Stimulated activated CD8-positive, alpha-beta memory T cell treated with anti-CD3 and anti-CD28 coated beads, Interleukin-2, amount 100 ng/mL, for 48 hours (primary cell): ENCODE measurements around the gene PCNT.
A peak's percentile ranks its signal among the peaks of the same experiment; 100 is the strongest.

ENCODE experiments used
- DNase-seq, 2 donors: peaks; one replicate each; pipeline ENCODE4 v3.0.0-alpha.2; 2020; ENCODE audit warnings: low read depth in 2 of 2

Gene PCNT

DNA sequence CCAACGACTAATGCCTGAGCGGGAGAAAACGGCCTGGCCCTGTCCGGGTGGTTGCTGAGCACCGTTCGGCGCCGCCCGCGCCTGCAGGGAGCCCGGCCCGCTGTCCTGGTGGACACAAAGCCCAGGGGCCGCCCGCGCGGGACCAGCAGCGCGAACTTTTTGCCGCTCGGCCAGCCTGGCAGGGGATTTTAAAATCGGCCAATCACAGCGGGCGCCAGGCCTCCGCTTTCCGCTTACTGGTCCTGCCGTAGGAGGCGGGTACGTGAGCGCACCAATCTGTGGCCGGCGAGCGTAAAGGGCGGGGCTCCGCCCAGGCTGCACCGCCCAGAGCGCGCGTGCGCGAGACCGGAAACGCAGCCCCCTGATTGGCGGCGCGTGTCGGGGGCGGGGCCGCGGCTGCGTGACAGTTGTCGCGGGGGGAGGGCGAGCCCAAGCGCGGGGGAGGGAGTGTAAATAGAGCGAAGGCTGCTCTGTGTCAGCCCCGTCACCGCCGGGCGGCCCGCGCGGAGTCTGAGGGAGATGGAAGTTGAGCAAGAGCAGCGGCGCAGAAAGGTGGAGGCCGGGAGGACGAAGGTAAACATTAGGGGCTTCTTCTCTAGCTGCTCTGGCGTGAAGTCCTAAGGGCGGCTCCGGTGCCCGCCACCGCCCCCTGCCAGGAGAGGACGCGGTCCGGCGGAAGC is at the start of gene PCNT, which contains the start of gene C21orf58:
TSS of gene PCNT (plus strand) at position 447 of the 680 bp plus-strand sequence. CDS start at position 520, 73 bp downstream.
TSS of gene C21orf58 (minus strand) at position 161 of the 680 bp plus-strand sequence. CDS start 1,132 bp downstream, outside the sequence.
- DNase-seq, result peak; percentile 94 to 95

- DNase-seq, result no peak
Observed at GRCh38 chr21:46274797-46275390, 49.1 kb upstream of the PCNT start.

- DNase-seq, result no peak
Observed at GRCh38 chr21:46284077-46284644, 39.8 kb upstream of the PCNT start.

DNA sequence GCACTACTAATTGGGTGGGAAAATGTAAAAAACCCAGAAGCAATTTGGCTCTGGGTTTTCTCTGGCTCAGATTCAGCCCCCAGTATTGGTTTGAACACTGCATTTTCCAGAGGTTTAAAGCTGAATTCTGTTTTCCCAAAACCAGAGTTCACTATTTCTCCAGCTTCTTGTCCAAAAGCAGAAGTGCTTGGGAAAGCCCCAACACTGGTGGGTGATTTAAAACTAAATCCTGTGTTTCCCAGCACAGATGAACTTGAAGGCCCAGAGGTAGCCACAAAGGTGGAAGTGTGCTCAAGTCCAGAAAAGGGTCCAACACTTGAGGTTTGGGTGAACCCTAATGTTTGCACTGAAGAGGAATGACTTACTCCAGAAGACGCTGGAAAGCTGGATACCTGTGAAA is 39.2 kb upstream of the PCNT start:
- DNase-seq, result no peak

- no peak for DNase-seq
Observed at GRCh38 chr21:46285206-46285661, 38.7 kb upstream of the PCNT start, which contains the start of gene MCM3AP. TSS of gene MCM3AP (minus strand) at chr21:46285611. CDS start at chr21:46285286, 325 bp downstream.

DNA sequence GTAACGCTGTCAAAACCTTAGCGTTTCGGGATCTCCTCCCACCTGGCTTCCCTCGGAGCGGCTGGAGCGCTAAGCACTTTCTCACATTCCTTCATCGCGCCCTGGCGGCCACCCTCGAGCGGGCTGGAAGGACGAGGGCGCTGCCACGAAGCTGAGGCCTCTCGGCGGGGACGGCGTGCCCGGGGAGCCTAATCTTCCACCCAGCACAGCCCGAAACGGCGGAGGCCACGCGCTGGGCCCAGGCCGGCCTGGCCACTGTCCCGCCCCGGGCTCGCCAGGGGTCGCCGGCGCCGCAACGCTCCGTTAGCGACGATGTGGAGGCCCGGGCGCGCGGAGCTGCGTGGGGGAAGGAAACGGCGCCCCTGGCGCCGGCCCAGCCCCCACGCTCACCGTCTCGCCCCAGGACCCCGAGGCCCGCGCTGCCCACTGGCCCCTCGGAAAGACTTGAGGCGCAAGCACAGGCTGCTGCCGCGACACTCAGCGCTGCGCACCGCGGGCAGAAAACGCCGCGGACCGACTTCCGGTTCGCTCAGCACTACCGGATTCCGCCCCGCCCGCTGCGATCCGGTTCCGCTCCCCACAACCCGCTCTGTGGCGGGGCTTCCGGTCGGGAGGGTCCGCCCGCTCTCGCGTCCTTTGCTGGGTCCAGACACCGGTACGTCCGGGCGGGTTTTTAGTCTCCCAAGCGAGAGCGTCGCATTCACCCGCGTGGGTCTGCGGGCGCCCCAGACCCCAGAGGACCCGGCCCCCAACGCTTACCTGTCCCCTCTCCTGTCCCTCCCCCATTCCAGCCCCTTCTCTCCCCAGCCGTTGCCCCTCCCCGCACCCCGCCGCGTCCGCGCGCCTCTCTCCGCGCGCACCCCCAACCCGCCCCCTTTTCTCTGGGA is 38.0 kb upstream of the PCNT start, which contains the start of gene YBEY:
TSS of gene YBEY (plus strand) at position 582 of the 887 bp plus-strand sequence. CDS start 572 bp downstream, outside the sequence.
- DNase-seq, result peak; percentile 83 to 85

- DNase-seq, result no peak
Observed at GRCh38 chr21:46286648-46287002, 37.3 kb upstream of the PCNT start.

DNA sequence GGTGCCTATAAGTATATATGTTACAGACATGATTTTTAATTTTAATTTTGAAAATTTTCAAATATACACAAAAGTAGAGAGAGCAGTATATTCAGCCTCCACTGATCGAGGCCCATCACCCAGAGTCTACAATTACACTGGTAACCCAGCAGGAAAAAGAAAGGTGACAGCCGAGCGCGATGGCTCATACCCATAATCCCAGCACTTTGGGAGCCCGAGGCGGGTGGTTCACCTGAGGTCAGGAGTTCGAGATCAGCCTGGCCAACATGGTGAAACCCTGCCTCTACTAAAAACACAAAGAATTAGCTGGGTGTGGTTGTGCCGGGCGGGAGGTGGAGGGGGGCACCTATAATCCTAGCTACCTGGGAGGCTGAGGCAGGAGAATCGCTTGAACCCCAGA is 36.4 kb upstream of the PCNT start:
- no peak for DNase-seq

DNA sequence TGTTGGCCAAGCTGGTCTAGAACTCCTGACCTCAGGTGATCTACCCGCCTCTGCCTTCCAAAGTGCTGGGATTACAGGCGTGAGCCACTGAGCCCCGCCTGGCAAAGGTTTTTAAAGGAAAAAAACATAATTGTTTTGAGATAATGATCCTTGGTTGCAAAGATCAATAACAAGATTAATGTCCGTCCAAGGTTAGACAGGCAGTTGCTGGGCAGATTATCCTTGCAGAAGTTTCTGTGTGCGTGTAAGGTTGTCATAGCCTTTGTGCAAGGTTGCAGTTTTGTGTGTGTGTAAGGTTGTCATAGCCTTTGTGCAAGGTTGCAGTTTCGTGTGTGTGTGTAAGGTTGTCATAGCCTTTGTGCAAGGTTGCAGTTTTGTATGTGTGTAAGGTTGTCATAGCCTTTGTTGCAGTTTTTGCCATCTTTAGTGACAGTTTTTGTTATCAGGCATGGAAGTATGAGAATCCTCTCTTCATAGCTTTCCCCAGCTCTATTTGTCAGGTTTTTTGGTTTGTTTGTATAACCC is 34.2 kb upstream of the PCNT start:
- DNase-seq, result no peak

GRCh38 chr21:46291561-46291960 is 32.4 kb upstream of the PCNT start:
- DNase-seq, result no peak

DNA sequence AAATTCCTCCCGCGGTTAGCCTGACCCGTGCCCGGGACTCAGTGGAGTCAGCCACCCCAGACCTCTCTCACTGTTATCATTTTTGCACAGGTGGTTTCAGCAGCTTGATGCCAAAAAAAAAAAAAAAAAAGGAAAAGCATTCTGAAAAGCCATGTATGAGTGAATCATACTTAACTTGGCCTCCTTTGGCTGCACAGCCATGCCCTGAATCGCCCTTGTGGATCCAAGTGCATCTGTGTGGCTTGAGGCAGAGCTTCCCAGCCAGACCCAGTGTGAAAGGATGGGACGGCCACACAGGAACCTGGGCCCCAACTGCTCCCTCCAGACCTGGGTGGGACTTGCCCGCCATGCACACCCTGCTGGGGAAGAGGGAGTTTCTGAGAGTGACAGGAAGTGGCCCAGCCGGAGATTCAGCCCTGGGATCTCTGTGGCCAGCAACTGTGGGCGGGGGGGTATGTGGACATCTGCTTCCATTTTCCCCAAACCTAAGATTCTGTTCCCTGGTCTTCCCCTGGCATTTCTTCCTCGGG is 29.2 kb upstream of the PCNT start:
- no peak for DNase-seq

GRCh38 chr21:46295177-46295770 is 28.7 kb upstream of the PCNT start:
- no peak for DNase-seq

- peak; percentile 52 to 54 for DNase-seq
Observed at GRCh38 chr21:46295996-46296752, 27.8 kb upstream of the PCNT start.

DNA sequence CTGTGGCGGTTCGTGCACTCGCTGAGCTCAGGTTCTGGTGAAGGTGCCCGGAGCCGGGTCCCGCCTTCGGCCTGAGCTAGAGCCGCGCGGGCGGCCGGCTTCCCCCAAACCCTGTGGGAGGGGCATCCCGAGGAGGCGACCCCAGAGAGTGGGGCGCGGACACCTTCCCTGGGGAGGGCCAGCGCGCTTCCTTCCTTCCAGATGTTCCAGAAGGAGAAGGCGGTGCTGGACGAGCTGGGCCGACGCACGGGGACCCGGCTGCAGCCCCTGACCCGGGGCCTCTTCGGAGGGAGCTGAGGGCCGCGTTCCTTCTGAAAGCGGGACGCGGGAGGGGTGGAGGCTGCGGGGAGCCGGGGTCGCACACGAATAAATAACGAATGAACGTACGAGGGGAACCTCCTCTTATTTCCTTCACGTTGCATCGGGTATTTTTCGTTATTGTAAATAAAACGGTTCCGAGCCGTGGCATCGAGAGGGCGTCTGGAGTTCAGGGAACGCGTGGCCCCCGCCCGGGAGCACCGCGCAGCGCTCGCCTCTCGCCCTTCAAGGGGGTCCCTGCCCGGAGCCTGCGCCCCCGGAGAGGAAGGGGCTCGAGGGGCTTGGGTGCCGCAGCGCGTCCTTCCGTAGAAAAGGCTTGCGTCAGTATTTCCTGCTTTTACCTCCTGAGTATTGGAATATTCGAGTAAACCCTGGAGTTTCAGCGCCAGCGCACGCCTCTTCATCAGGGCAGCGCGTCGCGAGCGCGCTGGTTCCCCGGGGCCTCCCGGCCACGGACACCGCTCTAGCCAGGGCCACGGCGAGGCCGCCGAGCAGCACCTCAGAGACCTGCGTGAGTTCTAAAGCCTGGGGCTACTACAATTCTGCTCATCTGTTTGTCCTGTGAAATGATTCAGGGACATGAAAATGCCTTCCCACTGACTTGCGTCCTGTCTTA is 26.4 kb upstream of the PCNT start:
- DNase-seq, result no peak

DNA sequence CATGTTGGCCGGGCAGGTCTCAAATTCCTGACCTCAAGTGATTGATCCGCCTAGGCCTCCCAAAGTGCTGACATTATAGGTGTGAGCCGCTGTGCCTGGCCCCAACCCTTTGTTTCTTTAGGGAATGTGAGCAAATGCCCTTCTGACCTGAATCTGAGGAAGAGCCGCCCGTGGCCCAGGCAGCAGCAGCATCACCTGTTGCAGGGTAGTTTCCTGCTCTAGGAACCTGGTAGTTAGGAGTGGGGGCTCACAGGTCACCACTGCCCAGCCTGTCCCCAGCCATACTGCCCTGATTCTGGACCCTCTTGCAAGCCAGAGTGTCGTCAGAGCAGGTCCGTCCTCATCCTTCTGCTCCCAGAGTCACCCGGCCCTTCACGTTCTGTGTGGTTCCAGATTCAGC is 24.8 kb upstream of the PCNT start:
- no peak for DNase-seq

GRCh38 chr21:46301759-46302158 is 22.2 kb upstream of the PCNT start:
- no peak for DNase-seq

- DNase-seq, result no peak
Observed at GRCh38 chr21:46304437-46304836, 19.5 kb upstream of the PCNT start.

DNA sequence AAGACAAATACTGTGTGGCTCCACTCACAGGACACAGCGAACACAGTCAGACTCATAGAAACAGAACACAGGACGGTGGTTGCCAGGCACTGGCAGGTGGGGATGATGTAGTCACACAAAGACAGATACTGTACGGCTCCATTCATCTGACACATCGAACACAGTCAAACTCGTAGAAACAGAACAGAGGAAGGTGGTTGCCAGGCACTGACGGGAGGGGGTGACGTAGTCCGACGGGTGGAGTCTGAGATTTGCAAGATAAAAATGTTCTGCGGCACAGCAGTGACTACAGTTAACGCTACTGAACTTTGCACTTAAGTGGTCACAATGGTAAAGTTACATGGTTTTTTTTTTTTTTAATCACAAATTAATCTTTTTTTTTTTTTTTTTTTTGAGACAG is 19.0 kb upstream of the PCNT start:
- DNase-seq, result no peak

DNA sequence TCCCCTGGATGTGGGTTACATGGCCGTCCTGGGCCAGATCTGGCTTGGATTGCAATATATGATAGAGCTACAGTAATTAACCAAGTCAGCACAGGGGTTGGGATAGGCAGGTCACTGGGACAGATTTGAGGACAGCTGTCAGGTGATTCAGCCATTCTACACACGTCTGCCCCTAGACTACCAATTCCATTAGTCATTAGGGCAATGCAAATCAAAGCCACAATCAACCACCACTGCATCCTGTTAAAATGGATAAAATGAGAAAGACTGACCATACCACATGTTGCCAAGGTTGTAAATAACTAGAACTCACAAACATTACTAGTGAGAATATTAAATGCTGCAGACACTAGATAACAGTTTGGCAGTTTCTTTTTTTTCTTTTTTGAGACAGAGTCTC is 16.3 kb upstream of the PCNT start:
- no peak for DNase-seq
